GM13976 (cell line): Measurements from ENCODE around the gene MAT2B.
A peak's percentile ranks its signal among the peaks of the same experiment; 100 is the strongest.

Experiments
- DNase-seq: peaks from one replicate; pipeline ENCODE4 v3.0.0; 2012; ENCODE audit warnings: low spot score
- in situ Hi-C: fragments of 300-500 bp; cut with MboI; formaldehyde crosslinking; loops from one replicate; pipeline ENCODE4 v1.12.0; 2022; ENCODE audit warnings: low sequenced_read_pairs, mixed read lengths, inconsistent platforms; ENCODE audit not compliant: unreplicated experiment
- TF ChIP-seq, protein P1 (sequence below): IDR thresholded peaks from 2 replicates; pipeline ENCODE4 v1.5.1; 2012; ENCODE audit warnings: borderline replicate concordance, mild to moderate bottlenecking; ENCODE audit not compliant: insufficient read depth; ENCODE audit errors: extremely low read depth, missing control alignments, control extremely low read depth

MAT2B gene

DNA sequence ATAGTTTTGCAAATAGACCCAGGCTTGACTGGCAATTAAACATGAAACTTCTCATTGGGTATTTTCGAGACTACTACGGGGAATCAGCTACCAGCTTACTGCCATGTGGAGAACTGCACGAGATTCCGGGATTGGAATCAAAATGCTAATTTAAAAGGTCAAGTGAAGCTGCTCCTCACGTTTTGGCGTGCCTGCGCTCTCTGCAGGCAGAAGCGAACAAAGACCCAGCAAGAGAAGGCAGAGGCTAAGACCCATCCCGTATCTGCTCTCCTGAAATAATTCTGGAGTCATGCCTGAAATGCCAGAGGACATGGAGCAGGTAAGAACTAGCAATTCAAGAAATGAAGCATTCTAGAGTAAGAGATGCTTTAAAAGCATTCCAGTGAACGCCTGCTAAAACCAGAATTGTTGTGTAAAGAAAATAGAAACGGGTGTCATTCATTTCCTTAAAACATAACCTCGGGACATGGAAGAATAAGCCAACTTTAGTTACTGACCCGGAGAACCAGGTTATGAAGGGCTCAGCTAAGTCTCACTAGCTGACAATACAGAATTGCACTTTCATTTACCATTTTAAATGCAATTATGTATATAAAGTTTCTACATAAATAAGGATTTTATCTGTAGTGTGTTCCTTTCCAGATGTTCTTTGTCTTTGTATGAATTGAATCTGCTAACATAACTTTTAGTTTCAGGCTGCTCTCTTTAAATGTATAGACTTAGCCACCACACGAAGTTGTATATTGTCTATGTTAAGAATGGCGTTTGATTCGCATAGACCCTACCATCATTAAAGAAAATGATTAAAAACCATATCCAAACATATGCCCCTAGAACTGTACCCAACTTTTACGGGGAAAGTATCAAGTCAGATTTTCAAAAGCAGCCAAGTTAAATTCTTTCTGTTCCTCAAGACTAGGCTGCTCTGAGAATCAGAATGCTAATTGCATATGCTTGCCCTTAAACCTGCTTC, 2.0 kb upstream of the MAT2B start:
- in situ Hi-C loops: no loop called here
- DNase-seq: peak; percentile 51
- TF ChIP-seq, protein P1, sequence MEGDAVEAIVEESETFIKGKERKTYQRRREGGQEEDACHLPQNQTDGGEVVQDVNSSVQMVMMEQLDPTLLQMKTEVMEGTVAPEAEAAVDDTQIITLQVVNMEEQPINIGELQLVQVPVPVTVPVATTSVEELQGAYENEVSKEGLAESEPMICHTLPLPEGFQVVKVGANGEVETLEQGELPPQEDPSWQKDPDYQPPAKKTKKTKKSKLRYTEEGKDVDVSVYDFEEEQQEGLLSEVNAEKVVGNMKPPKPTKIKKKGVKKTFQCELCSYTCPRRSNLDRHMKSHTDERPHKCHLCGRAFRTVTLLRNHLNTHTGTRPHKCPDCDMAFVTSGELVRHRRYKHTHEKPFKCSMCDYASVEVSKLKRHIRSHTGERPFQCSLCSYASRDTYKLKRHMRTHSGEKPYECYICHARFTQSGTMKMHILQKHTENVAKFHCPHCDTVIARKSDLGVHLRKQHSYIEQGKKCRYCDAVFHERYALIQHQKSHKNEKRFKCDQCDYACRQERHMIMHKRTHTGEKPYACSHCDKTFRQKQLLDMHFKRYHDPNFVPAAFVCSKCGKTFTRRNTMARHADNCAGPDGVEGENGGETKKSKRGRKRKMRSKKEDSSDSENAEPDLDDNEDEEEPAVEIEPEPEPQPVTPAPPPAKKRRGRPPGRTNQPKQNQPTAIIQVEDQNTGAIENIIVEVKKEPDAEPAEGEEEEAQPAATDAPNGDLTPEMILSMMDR: peak; percentile 63

DNA sequence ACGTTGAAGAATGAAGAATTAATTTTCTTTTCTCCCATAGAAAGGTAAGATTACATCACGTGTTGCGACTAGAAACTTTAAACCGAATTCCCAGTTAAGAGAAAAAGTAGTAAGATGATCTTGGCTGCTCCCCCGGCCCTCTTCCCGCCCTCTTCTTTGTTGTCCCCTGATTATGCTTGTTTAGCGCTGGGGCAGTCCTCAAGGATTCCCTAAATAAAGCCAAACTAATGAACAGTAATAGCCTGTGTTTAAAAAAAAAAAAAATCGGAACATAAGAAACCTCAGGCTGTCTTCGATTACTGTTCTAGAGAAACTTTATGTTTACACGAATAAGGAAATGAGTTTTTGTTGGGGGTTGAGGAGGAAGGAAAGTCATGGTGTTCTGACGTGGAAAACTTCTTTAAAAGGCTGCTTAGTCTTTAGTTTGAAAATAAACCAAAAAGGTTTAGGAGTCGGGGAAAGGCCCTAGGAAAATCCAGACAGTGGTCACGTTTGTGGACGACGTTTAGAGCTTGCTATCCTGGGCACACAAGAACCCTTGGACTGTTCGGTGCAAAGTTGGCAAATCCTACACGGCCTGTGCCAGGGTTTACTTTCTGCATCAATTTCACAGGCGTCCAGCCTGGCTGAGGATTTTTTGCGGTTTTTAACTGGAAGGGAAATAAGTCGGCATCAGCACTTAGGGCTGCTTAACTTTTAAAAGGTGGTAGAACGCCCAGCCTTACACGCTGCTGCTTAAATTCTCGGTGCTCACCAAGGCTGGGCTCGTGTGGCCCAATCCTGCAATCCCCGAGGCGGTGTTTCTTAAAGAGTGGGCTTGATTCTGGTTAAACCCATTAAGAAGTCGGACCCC, 1.1 kb upstream of the MAT2B start:
- in situ Hi-C loops: no loop called here
- TF ChIP-seq, protein P1: no peak
- DNase-seq: no peak

DNA sequence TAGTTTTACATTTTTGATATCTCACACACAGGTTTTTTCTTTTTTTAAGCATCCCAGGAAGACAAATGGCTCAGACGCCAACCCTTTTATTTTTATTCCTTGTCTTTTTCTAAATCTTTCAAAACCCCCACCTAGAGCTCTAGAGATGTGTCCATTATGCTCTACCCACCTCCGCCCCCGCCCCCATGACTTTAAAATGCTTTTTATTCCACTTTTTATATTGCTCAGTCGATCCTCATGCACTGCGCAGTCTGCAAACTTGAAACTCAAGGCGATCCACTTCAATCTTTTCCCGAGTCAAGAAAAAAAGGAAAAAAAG, 411 bp upstream of the MAT2B start:
- TF ChIP-seq, protein P1: no peak
- in situ Hi-C loops: no loop called here

GRCh38 chr5:163506095-163506457, 657 bp downstream of the MAT2B start:
- no peak for DNase-seq
- TF ChIP-seq, protein P1: no peak
- in situ Hi-C loops: no loop called here

More for the DNA sequence above, 411 bp upstream of the MAT2B start:
- DNase-seq: no peak

DNA sequence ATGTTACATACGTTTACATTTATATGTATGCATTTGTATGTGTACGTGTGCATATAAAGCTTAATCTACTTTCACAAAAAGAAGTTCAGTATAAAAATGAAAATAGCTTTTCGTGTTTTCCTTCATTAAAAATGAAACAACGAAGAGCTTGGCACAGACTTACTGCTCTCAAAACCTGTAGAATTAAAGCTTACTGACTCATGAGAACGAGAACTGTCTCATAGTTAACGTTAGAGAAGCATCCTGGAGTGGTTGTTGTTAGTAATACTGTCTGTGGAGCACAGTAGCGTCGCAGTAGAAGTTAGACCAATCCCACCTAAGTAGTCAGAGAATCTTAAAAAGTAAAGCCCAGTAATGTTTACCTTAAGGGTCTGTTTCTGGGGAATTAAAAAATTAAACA, 1.3 kb downstream of the MAT2B start:
- no peak for DNase-seq
- TF ChIP-seq, protein P1: no peak

GRCh38 chr5:163508753-163509152, 3.3 kb downstream of the MAT2B start:
- in situ Hi-C loops: no loop called here
- DNase-seq: no peak
- TF ChIP-seq, protein P1: no peak

More for the DNA sequence above, 1.3 kb downstream of the MAT2B start:
- in situ Hi-C loops: no loop called here
